ENCODE data around the gene TRAPPC2B. TPM values are rescaled to one million over a fixed set of nuclear protein-coding genes. Genes with fewer than 3 reads are reported as not detected.

TRAPPC2B gene
- total RNA-seq (2014; rRNA removed) = 20.6 and 21.4 TPM in 2 replicates
- polyA plus RNA-seq (2012) = 19.7 TPM

DNA sequence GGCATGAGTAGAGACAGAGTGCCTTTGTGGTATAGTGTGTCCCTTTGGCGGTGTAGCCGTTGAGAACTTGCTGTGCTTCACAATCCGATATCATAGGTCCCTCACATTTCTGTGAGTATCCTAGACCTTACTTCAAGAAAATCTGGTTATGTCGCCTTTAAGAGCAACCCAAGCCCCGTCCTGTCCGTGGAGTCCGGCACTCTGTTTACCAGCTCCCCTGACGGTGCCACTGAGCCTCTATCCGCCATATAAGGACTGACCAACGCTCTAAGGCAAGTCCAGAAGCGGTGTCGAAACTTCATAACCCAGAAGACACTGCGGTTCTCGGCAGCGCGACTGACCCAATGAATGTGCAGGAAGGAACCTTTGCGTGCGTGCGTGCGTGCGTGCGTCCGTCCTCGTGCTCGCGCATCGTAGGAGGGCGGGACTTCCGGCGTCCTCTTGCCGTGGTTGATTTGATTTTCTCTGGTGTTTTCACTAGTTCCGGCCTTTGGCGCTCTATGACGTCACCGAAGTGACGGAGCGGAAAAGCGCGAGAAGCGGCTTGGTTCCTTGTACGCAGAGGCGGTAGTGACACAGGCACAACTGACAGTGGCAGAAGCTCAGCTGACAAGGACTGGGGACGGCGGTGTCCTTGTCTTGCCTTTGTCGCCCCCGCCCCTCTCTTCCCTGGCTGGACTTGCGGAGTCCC lies at the start of gene TRAPPC2B, which contains the start of gene ZNF547:
Gene TRAPPC2B, plus strand, starts transcription at position 555 of the 691 bp plus-strand sequence. CDS start 1,283 bp downstream, outside the sequence.
Gene ZNF547, plus strand, starts transcription at position 555 of the 691 bp plus-strand sequence. CDS start 5,005 bp downstream, outside the sequence.
- DNase-seq (ENCODE audit: low read depth) = peak; percentile 99

DNA sequence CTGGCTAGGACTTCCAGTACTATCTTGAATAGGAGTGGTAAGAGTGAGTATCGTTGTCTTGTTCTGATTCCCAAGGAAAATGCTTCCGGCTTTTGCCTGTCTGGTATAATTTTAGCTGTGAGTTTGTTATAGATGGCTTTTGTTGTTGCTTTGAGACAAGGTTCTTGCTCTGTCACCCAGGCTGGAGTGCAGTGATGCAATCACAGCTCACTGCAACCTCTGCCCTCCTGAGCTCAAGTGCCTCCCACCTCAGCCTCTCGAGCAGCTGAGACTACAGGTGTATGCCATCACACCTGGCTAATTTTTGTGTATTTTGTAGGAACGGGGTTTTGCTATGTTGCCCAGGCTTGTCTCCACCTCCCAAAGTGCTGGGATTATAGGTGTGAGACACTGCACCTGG lies 49.2 kb upstream of the TRAPPC2B start:
- no peak for DNase-seq (ENCODE audit: low read depth)

DNA sequence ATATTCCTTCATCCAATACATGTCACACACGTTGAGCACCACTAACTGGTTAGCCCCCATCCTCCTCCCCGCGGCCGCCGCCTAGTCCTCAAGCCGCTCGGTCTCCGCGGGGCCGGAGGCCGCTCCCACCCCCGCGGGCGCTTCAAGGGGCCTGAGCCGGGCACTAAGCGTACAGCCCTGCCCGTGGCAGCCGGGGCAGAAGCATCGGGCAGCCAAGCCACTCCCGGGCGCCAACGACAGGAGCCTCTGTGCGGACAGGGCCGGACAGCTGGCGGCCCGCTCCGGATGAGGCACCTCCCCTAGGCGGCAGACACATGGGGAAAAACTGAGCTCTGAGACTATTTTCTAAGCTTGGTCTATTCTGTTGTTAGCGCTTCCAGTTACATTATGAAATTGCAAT lies 45.8 kb upstream of the TRAPPC2B start:
- peak; percentile 16 for DNase-seq (ENCODE audit: low read depth)

DNA sequence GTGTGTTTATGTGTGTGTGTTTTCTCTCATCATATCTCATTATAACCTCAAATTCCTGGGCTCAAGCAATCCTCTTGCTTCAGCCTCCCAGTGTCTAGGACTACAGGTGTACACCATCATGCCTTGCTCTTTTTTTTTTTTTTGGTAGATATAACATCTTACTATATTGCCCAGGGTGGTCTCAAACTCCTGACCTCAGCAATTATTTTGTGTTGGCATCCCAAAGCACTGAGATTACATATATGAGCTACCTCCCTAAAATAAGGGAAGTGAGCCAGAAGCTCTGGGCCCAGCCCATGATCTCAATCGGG lies 43.5 kb upstream of the TRAPPC2B start:
- no peak for DNase-seq (ENCODE audit: low read depth)

DNA sequence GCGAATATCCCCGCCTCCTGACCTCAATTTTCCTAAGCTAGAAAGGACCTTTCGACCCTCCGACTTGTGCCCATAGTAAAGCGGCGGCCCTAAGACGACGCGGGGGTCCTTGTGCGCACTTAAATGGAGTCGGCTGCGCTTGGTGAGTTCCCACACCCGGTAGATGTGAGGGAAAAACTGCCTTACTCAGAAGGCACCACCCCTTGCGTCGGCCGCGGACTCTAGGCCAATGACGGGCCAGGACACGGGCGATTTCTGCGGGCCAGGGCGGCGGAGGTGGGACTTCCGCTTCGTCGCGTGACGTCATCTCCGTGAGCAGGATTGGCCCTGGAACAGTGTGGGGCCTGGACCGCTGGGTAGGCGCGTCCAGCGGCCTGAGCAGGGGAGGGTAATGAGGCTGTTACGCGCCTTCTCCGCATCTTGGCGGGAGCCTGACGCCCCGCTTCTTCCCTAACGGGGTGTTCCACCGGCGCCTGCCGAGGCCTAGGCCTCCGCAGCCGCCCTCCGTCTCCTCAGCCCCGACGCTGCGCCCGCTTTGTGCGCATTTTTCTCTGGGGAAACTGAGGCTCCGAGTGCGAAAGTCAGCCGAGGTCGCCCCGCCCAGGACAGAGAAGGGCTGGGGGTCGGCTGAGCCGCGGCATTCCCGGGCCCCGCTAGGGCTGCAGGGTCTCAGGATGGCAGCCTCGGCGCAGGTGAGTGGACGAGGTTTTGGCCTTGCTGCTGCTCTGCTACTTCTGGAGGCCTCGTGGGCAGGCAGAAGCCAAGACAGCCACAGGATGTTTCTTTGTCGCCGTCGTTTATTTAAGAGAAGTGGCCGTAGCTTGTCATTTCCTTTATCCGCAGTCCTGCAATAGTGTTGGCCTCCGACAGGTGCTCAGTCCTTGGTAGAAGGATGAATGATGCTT lies 42.9 kb upstream of the TRAPPC2B start, which contains the start of gene ZNF543:
Gene ZNF543, plus strand, starts transcription at position 293 of the 905 bp plus-strand sequence. Its CDS starts 382 bp downstream, at position 675.
- peak; percentile 95 for DNase-seq (ENCODE audit: low read depth)

DNA sequence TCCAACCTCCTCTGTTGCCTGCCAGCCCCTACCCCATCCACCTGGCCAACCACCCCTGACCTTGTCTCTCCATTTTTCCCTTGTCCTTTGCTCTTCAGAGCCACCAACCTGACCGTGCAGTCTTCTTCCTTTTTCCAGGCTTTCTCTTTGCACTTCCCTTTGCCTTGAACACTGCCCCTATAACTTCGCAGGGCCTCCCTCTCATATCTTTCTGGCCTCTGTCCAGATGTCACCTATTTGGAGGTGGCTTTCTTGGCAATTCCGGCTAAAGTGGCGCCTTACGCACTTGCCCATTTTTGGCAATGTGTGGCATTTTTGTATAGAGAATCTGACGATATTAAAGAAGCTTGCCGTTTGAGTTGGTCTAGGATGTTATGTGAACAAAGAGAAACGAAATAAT lies 42.2 kb upstream of the TRAPPC2B start:
- no peak for DNase-seq (ENCODE audit: low read depth)

DNA sequence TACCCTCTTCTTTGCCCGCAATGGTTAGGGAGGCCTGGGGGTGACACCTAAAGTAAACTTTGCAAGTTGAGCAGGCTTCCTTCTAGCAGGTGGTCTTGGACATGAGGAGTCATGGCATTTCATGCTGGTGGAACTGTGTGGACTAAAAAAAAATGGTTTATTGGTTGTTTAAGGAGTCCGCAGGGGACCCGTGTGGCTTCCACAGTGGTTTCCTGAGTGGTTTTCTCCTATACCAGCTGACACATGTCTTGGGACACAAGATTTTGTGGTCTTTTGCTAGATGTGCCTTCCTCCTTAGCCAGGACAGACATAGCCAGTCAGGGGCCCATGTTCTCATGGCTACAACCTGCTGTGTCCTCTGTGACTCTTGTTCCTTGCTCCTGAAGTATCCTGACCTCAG lies 41.6 kb upstream of the TRAPPC2B start:
- no peak for DNase-seq (ENCODE audit: low read depth)

DNA sequence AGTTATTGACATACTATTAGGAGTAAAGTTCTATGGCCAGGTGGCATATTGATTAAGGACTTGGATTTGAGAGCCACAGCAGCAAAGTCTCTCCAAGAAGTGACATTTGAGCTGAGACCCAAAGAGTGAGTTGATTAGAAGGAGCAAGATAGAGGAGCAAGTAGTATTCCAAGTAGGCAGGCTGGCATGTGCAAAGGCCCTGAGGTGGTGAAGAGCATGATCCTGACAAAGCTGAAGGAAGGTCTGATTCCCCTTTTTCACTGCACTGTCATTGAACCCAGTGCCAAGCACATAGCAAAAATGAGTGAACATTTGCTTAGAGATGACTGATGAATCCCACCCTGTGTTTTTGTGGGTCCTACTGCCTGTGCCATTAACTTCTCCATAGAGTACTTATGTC lies 38.4 kb upstream of the TRAPPC2B start:
- no peak for DNase-seq (ENCODE audit: low read depth)

DNA sequence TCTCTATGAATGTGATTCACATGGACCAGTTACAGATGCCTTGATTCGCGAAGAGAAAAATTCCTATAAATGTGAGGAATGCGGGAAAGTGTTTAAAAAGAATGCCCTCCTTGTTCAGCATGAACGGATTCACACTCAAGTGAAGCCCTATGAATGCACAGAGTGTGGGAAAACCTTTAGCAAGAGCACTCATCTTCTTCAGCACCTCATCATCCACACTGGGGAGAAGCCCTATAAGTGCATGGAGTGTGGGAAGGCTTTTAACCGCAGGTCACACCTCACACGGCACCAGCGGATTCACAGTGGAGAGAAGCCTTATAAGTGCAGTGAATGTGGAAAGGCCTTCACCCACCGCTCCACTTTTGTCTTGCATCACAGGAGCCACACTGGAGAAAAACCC lies 35.4 kb upstream of the TRAPPC2B start:
- no peak for DNase-seq (ENCODE audit: low read depth)

DNA sequence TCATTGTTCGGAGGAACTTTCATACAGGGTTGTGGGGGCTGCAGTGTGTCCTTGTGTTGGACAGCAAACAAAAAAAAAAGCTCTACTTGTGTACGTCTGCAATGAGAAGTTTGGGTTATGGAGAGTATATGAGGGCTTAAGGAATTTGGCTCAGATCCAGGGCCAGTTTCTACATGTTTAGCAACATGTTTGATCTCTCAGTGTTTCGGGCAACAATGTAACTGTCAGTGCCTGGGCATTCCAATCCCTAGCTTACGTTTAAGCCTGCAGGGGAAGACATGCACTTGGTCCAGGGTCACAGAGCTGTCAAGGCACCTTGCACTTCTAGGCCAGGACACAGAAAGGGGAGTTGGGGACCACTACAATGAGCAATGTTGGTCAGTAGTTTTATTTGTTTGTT lies 29.2 kb upstream of the TRAPPC2B start:
- no peak for DNase-seq (ENCODE audit: low read depth)

DNA sequence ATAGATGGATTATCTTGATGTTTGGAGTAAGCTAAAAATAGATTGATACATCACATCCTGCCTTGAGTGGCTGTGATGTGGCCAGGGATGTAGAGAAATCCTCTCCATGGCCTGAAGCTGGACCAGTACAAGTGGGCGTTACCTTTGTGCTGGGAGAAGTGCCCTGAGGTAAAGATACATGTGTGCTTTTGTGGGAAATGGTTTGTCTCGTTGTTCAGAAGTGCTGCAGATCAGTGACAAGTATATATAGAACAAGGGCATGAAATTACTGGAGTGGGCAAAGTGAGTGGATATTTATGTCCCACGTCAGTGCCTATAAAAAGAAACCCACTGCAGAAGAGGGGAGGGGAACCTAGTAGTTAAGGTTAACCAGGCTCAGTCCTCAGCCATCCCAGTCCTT lies 24.5 kb upstream of the TRAPPC2B start:
- DNase-seq (ENCODE audit: low read depth) = peak; percentile 20

DNA sequence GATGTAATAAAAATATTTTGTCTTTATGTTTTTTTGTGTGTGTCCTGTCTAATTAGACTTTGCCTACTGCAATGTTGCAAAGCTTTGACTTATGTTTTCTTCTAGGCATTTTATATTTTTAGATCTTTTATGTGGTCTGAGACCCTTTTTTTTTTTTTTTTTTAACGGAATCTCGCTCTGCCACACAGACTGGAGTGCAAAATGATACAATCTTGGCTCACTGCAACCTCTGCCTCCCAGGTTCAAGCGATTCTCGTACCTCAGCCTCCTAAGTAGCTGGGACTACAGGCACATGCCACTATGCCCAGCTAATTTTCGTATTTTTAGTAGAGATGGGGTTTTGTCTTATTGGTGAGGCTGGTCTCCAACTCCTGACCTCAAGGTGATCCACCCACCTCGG lies 20.8 kb upstream of the TRAPPC2B start:
- no peak for DNase-seq (ENCODE audit: low read depth)

DNA sequence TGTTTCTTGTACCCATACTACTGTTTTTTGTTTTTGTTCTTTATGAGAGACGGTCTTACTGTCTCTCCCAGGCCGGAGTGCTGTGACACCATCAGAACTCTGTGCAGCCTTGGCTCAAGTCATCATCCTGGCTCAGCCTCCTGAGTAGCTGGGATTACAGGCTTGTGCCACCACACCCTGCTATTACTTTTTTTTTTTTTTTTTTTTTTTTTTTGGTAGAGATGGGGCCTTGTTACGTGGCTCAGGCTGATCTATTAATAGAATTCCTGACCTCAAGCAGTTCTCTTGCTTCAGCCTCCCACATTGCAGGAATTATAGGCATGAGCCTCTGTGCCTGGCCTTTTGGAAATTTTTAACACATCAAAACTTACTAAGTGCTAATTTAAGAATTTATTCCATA lies 15.2 kb upstream of the TRAPPC2B start:
- DNase-seq (ENCODE audit: low read depth) = peak; percentile 58

DNA sequence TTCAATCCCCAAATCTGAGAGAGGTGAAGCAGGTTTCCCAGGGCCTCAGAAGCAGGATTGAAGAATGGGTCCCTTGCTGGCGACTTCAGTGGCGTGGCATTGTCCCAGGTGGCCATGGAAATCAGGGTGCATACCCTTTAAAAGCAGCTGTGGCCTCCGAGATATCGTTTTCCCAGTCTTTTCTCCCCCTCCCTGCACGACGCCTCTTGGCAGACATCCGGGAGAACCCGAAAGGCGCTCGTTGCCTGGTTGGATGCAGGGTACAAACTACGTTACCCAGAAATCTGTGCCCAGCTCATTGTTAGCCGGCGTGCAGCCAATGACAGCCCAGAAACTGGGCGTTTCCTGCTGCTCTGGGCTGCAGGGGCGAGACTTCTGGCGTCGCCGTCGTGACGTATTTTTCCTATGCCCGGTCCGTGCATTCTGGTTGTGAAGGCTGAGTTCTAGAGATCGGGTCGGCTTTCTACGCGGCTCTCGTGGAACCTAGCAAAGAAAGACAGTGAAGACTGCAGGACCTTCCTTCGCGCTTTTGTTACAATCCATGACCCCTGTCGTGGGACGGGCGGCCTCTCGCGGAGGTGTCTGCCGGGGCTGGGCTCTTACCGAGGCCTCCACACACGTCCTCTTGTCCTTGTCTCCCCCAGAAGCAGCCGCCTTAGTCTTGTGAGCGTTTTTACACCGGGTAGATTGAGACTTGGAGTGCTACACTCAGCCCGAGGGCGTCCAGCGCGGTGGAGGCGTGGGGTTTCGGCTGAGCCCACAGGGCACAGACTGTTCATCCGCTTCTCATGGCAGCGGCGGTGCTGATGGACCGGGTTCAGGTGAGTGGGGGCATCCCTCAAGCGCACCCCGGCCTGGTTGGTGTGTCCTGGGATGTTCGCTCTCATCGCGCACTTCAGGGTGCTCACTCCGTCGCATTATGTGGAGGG lies 12.2 kb upstream of the TRAPPC2B start, which contains the start of gene ZNF304:
Gene ZNF304, plus strand, starts transcription at position 395 of the 929 bp plus-strand sequence. Its CDS starts 394 bp downstream, at position 789.
- DNase-seq (ENCODE audit: low read depth) = peak; percentile 96

DNA sequence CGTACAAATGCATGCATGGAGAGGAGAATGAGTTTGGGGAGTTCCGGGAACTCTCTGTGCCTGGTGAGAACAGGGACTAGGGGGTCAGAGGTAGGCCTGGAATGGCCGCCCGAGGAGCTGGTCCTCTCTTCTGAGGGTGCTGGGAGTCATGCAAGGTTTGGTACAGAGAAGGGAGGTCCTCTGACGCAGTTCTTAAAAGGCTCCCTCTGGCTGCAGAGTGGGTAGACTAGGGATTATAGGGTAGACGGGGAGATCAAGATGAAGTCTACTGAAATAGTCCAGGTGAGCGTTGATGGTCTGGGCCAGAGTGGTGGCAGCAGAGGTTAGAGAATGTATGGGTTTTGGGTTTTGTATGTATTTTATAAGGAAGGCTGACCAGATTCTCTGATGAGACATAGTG lies 11.5 kb upstream of the TRAPPC2B start:
- peak; percentile 9 for DNase-seq (ENCODE audit: low read depth)

DNA sequence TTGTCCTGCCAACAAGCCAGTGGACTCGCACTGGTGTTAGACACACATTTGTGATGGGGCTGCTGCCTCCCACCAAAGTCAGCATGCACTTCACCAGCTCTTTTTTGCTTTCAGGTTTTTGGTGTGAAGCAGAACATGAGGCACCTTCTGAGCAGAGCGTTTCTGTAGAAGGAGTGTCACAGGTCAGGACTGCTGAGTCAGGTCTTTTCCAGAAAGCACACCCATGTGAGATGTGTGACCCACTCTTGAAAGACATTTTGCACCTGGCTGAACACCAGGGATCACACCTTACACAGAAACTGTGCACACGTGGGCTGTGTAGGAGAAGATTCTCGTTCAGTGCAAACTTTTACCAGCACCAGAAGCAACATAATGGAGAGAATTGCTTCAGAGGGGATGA lies 7.4 kb upstream of the TRAPPC2B start:
- DNase-seq (ENCODE audit: low read depth) = no peak

DNA sequence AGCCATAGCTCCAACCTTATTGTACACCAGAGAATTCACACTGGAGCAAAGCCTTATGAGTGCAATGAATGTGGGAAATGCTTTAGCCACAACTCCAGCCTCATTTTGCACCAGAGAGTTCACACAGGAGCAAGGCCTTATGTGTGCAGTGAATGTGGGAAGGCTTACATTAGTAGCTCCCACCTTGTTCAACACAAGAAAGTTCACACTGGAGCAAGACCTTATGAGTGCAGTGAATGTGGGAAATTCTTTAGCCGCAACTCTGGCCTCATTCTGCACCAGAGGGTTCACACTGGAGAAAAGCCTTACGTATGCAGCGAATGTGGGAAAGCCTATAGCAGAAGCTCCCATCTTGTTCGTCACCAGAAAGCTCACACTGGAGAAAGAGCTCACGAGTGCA lies 5.9 kb upstream of the TRAPPC2B start:
- no peak for DNase-seq (ENCODE audit: low read depth)

DNA sequence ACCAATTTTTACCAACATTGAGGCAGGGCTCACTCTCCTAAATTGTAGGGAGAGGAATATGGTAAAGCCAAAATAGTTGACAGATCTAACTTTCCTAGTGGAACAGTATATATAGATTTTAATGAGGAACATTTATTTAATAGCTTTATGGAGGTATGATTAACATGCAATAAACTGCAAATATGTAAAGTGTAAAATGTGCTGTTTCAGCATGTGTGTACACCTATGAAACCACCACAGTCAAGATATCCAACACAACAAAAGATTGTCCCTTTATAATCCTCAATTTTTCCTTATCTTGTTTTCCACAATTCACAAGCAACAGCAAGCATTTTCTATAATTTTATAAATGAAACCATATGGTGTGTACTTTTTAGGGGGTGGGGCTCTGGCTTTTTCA lies 4.1 kb upstream of the TRAPPC2B start:
- no peak for DNase-seq (ENCODE audit: low read depth)

DNA sequence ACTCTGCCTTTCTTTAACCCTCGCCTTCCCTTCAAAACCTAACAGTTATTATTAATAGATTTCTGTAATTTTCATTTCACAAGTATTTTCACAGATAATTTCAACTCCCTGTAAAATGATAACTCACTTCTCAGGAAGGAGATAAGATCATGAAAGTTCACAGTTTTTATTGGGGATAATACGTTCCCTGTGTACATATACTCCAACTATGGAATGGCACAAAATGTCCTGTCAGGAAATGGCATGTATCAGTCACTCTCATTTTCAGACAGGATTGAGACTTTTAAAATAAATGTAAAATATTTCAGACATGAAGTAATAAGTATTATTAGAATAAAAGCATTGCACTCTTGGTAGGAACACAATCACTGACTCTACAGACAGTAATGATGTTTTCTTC lies 932 bp upstream of the TRAPPC2B start:
- no peak for DNase-seq (ENCODE audit: low read depth)

DNA sequence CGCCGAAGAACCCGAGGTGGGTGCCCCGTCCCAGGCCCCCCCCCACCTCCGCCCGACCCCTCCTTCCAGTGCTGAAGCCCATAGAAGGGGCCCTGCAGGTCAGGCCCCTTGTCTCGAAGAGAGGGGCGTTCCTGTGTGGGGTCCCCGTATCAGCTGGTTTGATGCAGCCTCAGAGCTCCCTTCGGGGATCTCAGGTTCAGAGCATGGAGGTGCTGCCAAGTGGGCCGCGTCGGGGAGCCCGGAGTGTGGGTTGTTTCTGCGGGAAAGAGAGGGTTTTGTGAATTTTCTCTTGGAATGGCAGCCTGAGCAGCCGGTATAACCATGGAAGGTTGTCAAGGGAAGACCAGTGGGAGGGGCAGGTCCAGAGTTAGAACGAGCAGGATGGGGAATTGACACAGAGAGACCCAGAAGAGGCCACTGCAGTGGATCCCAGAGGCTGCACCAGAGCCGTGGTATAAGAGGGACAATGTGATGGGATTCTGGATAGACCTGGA lies 384 bp downstream of the TRAPPC2B start:
- no peak for DNase-seq (ENCODE audit: low read depth)

DNA sequence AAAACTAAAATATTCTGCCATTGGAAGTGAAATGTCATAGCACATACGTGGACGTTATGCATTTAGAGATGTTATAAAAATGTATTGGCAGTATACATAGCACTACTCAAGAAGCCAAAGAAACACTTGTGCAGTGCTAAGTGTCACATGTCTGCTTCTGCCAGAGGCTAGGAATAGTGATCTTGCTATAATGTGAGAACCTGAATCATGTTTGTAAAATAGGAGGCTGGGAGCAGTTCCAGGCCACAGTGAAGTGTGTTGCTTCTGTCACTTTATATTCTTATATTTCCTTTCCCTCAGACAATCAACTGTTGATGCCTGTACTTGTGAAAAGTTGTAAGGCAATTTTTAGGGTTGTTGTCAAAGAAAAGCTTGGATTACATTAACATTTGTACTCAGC lies 3.4 kb downstream of the TRAPPC2B start:
- no peak for DNase-seq (ENCODE audit: low read depth)

Measured in LHCN-M2 (cell line).